ENCODE results near the gene HSPA1A. TPM values are rescaled to one million over a fixed set of nuclear protein-coding genes. Genes with fewer than 3 reads are reported as not detected.
"Not testable (repeated sequence)": the region's sequence is repeated elsewhere in the genome, so short reads cannot be mapped to it uniquely, and the experiment has no call there.

HSPA1A gene
- total RNA-seq, 2 donors from 2014 or later = 157 to 187 TPM

GRCh38 chr6:31844507-31844906 lies 29.2 kb downstream of the HSPA1A start:
- no peak for DNase-seq (ENCODE audit: low spot score)
- intact Hi-C loops (cut with DNase I) = no loop called here

GRCh38 chr6:31847276-31847978 lies 32.1 kb downstream of the HSPA1A start:
- intact Hi-C loops (cut with DNase I) = no loop called here
- no peak for DNase-seq (ENCODE audit: low spot score)

DNA sequence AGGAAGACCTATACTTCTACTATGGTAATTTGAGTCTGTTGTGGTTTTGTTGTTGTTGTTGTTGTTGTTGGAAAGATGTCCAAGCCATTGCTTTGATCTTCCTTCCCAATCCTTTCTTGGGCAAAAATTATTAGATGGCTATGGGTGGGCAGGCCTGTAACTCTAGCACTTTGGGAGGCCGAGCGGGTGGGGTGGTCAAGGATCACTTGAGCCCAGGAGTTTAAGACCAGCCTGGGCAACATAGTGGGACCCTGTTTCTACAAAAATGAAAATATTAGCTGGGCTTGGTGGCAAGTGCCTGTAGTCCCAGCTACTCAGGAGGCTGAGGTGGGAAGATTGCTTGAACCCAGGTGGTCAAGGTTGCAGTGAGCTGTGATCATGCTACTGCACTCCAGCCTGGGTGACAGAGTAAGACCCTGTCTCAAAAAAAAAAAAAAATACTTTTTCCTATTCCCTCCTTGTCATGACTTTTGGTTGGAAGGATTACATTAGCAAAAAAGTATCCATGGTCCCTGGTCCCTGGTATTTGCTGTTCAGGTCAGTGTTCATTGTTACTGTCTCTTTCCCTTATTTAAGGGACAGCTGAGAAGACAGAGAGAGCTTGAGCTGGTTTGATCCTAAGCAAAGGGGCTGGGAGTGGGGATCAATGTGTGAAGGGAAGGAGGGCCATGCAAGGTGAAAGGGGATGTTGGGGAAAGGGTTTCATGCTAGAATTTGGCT lies 35.6 kb downstream of the HSPA1A start:
- intact Hi-C loops (cut with DNase I) = no loop called here
- no peak for DNase-seq (ENCODE audit: low spot score)

- no peak for DNase-seq (ENCODE audit: low spot score)
- intact Hi-C loops (cut with DNase I) = no loop called here
Observed at GRCh38 chr6:31851485-31851832, 36.1 kb downstream of the HSPA1A start.

DNA sequence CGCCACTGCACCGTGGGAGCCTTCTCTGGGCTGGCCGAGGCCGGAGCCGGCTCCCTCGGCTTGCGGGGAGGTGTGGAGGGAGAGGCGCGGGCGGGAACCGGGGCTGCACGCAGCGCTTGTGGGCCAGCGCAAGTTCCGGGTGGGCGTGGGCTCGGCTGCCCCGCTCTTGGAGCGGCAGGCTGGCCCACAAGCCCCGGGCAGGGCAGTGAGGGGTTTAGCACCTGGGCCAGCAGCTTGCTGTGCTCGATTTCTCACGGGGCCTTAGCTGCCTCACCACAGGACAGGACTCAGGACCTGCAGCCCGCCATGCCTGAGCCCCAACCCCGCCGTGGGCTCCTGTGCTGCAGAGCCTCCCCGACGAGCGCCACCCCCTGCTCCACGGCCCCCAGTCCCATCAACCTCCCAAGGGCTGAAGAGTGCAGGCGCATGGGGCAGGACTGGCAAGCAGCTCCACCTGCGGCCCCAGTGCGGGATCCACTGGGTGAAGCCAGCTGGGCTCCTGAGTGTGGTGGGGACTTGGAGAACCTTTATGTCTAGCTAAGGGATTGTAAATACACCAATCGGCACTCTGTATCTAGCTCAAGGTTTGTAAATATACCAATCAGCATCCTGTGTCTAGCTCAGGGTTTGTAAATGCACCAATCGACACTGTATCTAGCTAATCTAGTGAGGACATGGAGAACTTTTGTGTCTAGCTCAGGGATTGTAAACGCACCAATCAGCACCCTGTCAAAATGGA lies 36.8 kb downstream of the HSPA1A start:
- intact Hi-C loops (cut with DNase I); DNase-seq (ENCODE audit: low spot score): not testable (repeated sequence)

GRCh38 chr6:31857774-31858173 lies 42.4 kb downstream of the HSPA1A start:
- DNase-seq (ENCODE audit: low spot score); intact Hi-C loops (cut with DNase I): not testable (repeated sequence)

GRCh38 chr6:31858707-31859106 lies 43.4 kb downstream of the HSPA1A start:
- no peak for DNase-seq (ENCODE audit: low spot score)
- intact Hi-C loops (cut with DNase I) = no loop called here

DNA sequence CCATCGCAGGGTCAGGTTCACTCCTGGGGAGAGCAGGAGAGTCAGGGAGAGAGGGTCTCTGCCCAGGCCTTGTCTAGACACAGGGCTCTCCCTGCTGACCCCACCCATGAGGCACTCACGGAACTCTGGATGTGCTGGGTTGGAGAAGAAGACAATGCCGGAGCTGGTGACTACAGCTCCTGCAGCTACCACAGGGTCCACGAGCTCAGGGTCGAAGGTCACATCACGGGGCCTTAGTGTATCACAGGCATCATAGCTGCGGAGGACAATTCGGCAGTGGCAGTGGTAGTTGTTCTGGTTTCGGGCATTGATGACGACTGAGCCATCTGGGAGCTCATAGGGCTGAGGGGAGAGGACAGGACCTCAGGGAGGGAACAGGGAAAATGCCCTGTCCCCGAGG lies 44.6 kb downstream of the HSPA1A start:
- DNase-seq (ENCODE audit: low spot score) = no peak
- intact Hi-C loops (cut with DNase I) = no loop called here

GRCh38 chr6:31860349-31860748 lies 45.0 kb downstream of the HSPA1A start:
- intact Hi-C loops (cut with DNase I) = no loop called here
- no peak for DNase-seq (ENCODE audit: low spot score)

DNA sequence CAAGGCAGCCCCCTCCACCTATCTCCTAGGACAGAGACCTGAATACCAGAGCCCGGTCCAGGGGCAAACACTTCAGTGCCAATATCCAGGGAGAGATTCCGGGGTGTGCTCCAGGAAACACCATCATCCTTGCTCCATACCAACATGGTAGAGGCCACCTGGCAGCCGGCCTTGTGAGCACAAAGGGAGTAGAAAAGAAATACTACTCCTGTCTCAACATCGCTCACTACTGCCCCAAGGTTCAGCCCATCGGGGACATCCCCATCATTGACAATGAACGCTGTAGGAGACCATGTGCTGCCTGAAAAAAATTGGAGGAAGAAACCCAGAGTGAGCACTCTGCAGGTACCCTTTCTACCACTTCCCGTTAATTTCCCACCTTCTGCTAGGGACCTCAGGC lies 45.8 kb downstream of the HSPA1A start:
- no peak for DNase-seq (ENCODE audit: low spot score)
- intact Hi-C loops (cut with DNase I) = no loop called here

DNA sequence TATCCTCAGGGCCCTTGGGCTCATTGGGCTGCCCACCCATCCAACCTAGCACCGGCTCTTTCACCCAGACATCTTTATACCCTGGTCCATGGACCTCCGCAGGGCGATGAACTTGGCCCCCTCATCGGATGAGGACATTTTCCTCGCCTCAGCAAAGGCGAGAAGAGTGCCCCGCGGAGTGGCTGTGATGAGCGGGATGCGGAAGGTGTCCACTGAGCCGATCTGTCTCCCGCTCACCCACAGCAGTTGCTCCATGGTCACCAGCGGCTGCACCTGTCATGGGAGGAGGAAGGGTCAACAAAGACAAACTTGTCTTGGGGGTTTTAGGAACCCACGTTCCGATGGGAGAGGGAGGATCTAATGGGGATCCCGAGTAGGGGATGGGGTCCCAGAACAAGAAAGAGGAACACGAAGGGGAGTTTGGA lies 46.6 kb downstream of the HSPA1A start:
- no peak for DNase-seq (ENCODE audit: low spot score)
- intact Hi-C loops (cut with DNase I) = loop anchor here in 1 of 2 donors (1.0 kb wide), 1 partner anchor 41 kb away; no protein-coding TSS in a partner anchor

DNA sequence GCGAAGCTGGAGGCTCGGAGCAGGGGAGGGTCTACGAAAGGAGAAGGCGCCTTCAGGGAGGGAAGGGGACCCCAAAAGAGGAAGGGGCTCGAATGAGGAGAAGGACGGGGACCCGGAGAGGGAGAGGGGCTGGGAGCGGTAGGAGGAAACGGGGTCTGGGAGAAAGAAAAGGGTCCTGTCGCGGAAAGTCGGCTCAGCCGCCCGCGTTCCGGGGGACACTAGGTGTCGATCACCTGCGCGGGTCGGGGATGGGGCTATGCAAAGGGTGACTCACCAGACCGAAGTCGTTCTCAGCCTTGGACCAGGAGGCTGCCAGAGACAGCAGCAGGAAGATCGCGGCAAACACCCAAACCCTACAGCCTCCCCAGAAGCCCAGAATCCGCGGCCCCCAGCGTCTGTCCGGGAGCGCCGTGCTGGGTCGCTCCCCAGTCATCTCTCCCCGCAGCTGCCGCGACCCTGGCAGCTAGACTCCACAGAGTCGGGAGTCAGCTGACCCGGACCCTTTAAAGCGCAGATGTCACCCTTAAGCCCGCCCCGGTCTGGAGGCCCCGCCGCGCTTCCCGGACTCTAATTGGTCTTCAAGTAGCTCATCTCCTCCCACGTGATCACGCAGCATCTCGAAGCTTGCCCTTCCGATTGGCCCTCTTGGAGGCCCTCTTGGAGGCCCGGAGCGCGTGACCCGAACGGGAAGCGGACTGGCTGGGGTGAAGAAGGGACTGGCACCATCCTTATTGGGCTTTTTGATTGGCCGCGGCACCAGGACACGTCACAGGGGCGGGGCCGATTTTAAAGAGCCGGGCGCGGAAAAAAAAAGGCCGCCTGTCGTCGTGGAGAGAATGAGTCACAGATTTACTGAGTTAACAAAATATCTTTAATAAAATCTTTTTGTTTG lies 47.2 kb downstream of the HSPA1A start, which contains the start of gene NEU1:
Gene NEU1 (minus strand): TSS at position 478 of the 892 bp plus-strand sequence. CDS start 45 bp downstream, at position 433.
- DNase-seq (ENCODE audit: low spot score) = peak; percentile 100
- intact Hi-C loops (cut with DNase I) = loop anchor here in 1 of 2 donors (1.0 kb wide), 1 partner anchor 41 kb away; no protein-coding TSS in a partner anchor

GRCh38 chr6:31864123-31864562 lies 48.8 kb downstream of the HSPA1A start:
- intact Hi-C loops (cut with DNase I); DNase-seq (ENCODE audit: low spot score): not testable (repeated sequence)

DNA sequence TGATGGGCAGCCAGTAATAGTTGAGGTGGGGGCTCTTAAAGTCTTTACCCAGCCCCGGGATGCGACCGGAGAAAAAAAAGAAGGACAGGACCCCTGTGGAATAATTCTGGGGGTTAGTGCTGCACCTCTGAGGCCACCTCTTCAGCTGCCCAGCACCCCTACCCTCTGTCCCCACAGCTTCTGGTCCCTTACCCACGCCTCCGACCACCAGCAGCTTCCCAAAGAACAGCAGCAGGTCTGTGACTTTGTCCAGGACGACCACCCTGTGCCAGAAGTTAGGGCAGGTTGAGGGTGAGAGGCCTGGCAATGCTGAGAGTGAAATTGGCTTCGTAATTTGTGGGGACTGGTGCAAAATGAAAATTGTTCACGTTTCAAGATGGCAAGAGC lies 49.5 kb downstream of the HSPA1A start:
- intact Hi-C loops (cut with DNase I) = no loop called here
- no peak for DNase-seq (ENCODE audit: low spot score)

DNA sequence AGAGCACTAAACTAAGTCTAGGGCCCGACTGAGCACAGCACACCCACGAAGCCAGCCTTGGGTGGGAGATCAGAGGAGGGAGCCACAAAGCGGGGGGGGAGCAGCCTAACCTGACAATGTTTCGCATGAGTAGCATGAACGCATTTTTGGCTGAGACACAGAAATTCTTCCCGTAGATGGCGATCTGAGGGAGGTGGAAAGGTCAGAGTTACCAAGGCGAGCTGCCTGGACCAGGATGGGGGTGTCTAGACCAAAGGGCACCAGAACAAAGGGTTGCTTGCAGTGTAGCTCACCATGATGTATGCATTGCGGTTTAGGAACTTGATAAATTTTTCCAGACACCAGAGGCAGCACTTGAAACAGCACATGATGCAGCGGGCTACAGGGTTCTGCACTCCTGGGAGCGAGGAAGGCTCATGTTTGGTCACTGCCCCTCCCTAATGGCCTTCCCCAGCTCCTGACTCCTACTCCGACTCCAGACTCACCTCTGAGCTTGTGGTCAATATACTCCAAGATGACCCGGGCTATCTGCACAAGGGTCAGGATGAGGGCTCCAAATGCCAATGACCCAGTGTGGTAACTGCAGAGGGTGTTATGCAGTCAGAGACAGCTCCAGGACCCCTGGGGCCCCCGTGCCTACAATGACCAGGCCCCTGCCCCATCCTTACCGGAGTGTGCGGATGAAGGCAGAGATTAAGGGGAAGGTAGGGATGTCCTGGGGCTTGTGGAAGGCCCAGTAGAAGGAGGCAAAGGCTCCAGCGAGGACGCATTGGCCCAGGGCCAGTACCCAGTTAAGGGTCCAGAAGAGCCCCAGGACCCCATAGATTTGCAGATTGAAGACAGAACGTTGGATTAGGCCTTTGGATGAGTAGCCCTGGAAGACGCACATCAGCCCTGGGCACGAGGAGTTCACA lies 50.1 kb downstream of the HSPA1A start:
- intact Hi-C loops (cut with DNase I) = no loop called here

More for the DNA sequence above, 50.1 kb downstream of the HSPA1A start:
- no peak for DNase-seq (ENCODE audit: low spot score)

Measured in posterior vena cava (tissue), 2 donors.